Astrocyte (in vitro differentiated cells and primary cell): Measurements from ENCODE around the gene LY9. TPM values are rescaled to one million over a fixed set of nuclear protein-coding genes. Genes with fewer than 3 reads are reported as not detected.

ENCODE experiments used
- DNase-seq: peaks from one replicate; pipeline ENCODE4 v3.0.0-alpha.2; 2010; ENCODE audit warnings: low read depth
- FAIRE-seq: peaks from 2 replicates; lab custom pipeline; 2011; peaks lifted over from hg19 to GRCh38; lab: Jason Lieb, UNC
- H2AFZ ChIP-seq: 2 replicates; pipeline ENCODE4 v1.6.0; 2012; ENCODE audit warnings: low read depth, low read length, inconsistent platforms
- H3K27ac ChIP-seq: 2 replicates; pipeline ENCODE4 v1.5.1; 2011; ENCODE audit warnings: low read depth, low read length, inconsistent platforms
- H3K27me3 ChIP-seq: 2 replicates; pipeline ENCODE4 v1.6.0; 2011; ENCODE audit warnings: low read length, inconsistent platforms; ENCODE audit not compliant: insufficient read depth
- H3K36me3 ChIP-seq: 2 replicates; pipeline ENCODE4 v1.5.1; 2011; ENCODE audit warnings: low read length, inconsistent platforms; ENCODE audit not compliant: insufficient read depth
- H3K4me1 ChIP-seq: 2 replicates; pipeline ENCODE4 v1.5.1; 2011; ENCODE audit warnings: low read length, inconsistent platforms; ENCODE audit not compliant: insufficient read depth
- H3K4me2 ChIP-seq: 2 replicates; pipeline ENCODE4 v1.6.0; 2012; ENCODE audit warnings: low read length, inconsistent platforms
- H3K4me3 ChIP-seq: 2 replicates; pipeline ENCODE4 v1.5.1; 2011; ENCODE audit warnings: low read depth, mild to moderate bottlenecking, low read length, inconsistent platforms; ENCODE audit not compliant: insufficient read depth
- H3K79me2 ChIP-seq: 2 replicates; pipeline ENCODE4 v1.6.0; 2012; ENCODE audit warnings: mild to moderate bottlenecking, low read length, inconsistent platforms; ENCODE audit not compliant: insufficient read depth
- H3K9ac ChIP-seq: 2 replicates; pipeline ENCODE4 v1.6.0; 2012; ENCODE audit warnings: mild to moderate bottlenecking, low read length, inconsistent platforms
- H3K9me3 ChIP-seq: 2 replicates; pipeline ENCODE4 v1.5.1; 2012; ENCODE audit warnings: low read depth, mild to moderate bottlenecking, low read length, inconsistent platforms; ENCODE audit not compliant: insufficient read depth
- H4K20me1 ChIP-seq: 2 replicates; pipeline ENCODE4 v1.6.0; 2012; ENCODE audit warnings: low read length, inconsistent platforms; ENCODE audit not compliant: insufficient read depth
- H3K27ac Mint-ChIP-seq: one replicate; pipeline ENCODE4 v1.8.0; 2021; ENCODE audit warnings: mild to moderate bottlenecking, mixed read lengths; ENCODE audit not compliant: unreplicated experiment
- H3K27me3 Mint-ChIP-seq: one replicate; pipeline ENCODE4 v1.8.0; 2021; ENCODE audit warnings: low read depth, mixed read lengths; ENCODE audit not compliant: unreplicated experiment
- H3K36me3 Mint-ChIP-seq: one replicate; pipeline ENCODE4 v1.8.0; 2021; ENCODE audit warnings: low read depth, mixed read lengths; ENCODE audit not compliant: unreplicated experiment
- H3K4me1 Mint-ChIP-seq: one replicate; pipeline ENCODE4 v1.8.0; 2021; ENCODE audit warnings: low read depth, mixed read lengths; ENCODE audit not compliant: unreplicated experiment
- H3K4me3 Mint-ChIP-seq: one replicate; pipeline ENCODE4 v1.8.0; 2021; ENCODE audit warnings: mild to moderate bottlenecking, moderate library complexity, mixed read lengths; ENCODE audit not compliant: unreplicated experiment
- H3K9me3 Mint-ChIP-seq: one replicate; pipeline ENCODE4 v1.8.0; 2021; ENCODE audit warnings: mild to moderate bottlenecking, mixed read lengths; ENCODE audit not compliant: unreplicated experiment
- EZH2 ChIP-seq: IDR thresholded peaks from 2 replicates; pipeline ENCODE4 v1.6.1; 2012; ENCODE audit warnings: mild to moderate bottlenecking, low read length, inconsistent platforms; ENCODE audit not compliant: insufficient read depth
- total RNA-seq: library from RNA; stranded (reverse); gene quantifications from 2 replicates; pipeline ENCODE4 v1.2.1, GENCODE V29; 2021
- TF ChIP-seq, protein P1 (sequence below): IDR thresholded peaks from 2 replicates; pipeline ENCODE4 v1.5.1; 2011; ENCODE audit warnings: low read depth, mild to moderate bottlenecking, inconsistent platforms, low read length, moderate library complexity; ENCODE audit not compliant: insufficient read depth

The LY9 gene
- total RNA-seq, 1 donor from 2014 or later, result not detected

DNA sequence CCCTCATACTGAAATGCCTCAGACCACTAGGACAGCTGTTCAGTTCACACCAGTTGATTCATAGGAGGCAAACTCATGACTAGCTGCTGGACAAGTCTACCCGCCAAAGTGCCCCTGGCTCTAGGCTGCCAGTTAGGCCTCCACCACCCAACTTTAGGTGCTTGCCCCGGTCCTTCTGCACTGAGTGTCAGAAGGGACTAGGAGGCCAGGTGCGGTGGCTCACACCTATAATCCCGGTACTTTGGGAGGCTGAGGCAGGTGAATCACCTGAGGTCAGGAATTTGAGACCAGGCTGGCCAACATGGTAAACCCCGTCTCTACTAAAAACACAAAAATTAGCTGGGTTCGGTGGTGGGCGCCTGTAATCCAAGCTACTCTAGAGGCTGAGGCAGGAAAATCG is 18.9 kb downstream of the LY9 start:
- H3K4me1 Mint-ChIP-seq, result peaks cover 4% of the 10 kb centered on the region
- Histone ChIP-seq H3K9ac (no peak overlapping the region), H3K36me3 (no peaks in the 10 kb centered on the region), H3K79me2 (no peaks in the 10 kb centered on the region), H2AFZ (no peak overlapping the region), H3K27me3 (no peaks in the 10 kb centered on the region), H4K20me1 (no peaks in the 10 kb centered on the region), H3K4me3 (no peak overlapping the region), H3K4me1 (no peaks in the 10 kb centered on the region), H3K27ac (no peak overlapping the region), H3K4me2 (no peak overlapping the region), H3K9me3 (no peaks in the 10 kb centered on the region)
- peaks cover 15% of the 10 kb centered on the region for H3K27me3 Mint-ChIP-seq
- H3K4me3 Mint-ChIP-seq, result no peak overlapping the region
- TF ChIP-seq, protein P1, sequence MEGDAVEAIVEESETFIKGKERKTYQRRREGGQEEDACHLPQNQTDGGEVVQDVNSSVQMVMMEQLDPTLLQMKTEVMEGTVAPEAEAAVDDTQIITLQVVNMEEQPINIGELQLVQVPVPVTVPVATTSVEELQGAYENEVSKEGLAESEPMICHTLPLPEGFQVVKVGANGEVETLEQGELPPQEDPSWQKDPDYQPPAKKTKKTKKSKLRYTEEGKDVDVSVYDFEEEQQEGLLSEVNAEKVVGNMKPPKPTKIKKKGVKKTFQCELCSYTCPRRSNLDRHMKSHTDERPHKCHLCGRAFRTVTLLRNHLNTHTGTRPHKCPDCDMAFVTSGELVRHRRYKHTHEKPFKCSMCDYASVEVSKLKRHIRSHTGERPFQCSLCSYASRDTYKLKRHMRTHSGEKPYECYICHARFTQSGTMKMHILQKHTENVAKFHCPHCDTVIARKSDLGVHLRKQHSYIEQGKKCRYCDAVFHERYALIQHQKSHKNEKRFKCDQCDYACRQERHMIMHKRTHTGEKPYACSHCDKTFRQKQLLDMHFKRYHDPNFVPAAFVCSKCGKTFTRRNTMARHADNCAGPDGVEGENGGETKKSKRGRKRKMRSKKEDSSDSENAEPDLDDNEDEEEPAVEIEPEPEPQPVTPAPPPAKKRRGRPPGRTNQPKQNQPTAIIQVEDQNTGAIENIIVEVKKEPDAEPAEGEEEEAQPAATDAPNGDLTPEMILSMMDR, result no peak
- no peak for TF ChIP-seq EZH2
- H3K27ac Mint-ChIP-seq, result no peak overlapping the region
- H3K9me3 Mint-ChIP-seq, result no peaks in the 10 kb centered on the region
- no peaks in the 10 kb centered on the region for H3K36me3 Mint-ChIP-seq
- DNase-seq (no peak), FAIRE-seq (no peak)

DNA sequence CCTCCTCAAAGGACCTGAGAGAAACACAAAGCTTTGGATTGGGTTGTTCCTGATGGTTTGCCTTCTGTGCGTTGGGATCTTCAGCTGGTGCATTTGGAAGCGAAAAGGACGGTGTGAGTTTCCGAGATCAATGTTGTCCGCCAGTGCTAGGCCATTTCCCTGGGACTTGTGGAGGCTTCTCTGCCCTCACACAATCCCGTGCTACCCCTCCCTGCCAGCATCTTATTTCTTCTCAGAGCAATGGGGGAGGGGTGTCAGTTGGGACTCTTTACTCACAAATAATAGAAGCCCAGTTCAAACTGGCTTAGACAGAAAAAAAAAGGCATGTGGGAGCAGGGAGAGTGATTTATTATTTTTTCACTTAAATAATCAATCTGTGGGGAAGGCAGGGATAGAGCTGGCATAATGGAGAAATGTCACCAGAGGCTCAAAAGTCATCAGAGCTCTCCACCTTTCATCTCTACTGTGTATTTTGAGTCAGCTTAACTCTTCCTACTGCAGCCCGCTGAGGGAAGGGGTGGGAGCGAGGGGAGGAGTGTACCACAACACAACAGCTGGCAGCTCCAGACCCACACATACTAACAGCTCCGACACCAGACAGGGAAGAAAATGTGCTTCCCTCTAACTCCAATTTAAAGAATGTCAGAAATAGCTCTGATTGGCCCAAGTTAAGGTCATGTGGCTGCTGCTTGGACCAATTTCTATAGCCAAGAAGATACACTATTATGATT is 22.4 kb downstream of the LY9 start:
- no peaks in the 10 kb centered on the region for H3K36me3 ChIP-seq
- no peaks in the 10 kb centered on the region for H4K20me1 ChIP-seq
- H3K4me3 ChIP-seq, result no peak overlapping the region
- H3K4me3 Mint-ChIP-seq, result no peak overlapping the region
- DNase-seq (no peak), FAIRE-seq (no peak)
- no peak overlapping the region for H3K4me2 ChIP-seq
- H3K27me3 Mint-ChIP-seq, result peaks cover 22% of the 10 kb centered on the region
- H3K9me3 Mint-ChIP-seq, result peaks cover 2% of the 10 kb centered on the region
- no peaks in the 10 kb centered on the region for H3K79me2 ChIP-seq
- no peaks in the 10 kb centered on the region for H3K27me3 ChIP-seq
- H3K36me3 Mint-ChIP-seq, result peaks cover 2% of the 10 kb centered on the region
- H2AFZ ChIP-seq, result no peak overlapping the region
- H3K27ac ChIP-seq, result no peak overlapping the region
- H3K9me3 ChIP-seq, result no peaks in the 10 kb centered on the region
- H3K27ac Mint-ChIP-seq, result no peak overlapping the region
- H3K4me1 Mint-ChIP-seq, result no peaks in the 10 kb centered on the region
- no peak overlapping the region for H3K9ac ChIP-seq
- TF ChIP-seq EZH2, result no peak
- TF ChIP-seq, protein P1, result no peak
- no peaks in the 10 kb centered on the region for H3K4me1 ChIP-seq

DNA sequence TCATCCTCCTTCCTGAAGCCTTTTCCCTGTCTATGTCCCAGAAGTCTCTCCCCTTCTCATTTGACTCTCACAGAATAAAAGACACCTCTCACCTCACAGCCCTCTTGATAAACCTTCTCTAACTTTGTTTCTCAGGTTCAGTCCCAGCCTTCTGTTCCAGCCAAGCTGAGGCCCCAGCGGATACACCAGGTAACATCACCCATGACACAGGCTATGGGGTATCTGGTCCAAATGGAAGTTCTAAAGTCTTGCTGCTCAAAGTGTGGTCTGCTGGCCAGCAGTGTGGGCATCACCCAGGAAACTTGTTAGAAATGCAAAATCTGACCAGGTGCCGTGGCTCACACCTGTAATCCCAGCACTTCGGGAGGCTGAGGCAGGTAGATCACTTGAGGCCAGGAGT is 23.2 kb downstream of the LY9 start:
- TF ChIP-seq, protein P1, result no peak
- H3K4me3 Mint-ChIP-seq, result no peak overlapping the region
- peaks cover 2% of the 10 kb centered on the region for H3K36me3 Mint-ChIP-seq
- peaks cover 20% of the 10 kb centered on the region for H3K27me3 Mint-ChIP-seq
- no peak overlapping the region for H3K27ac ChIP-seq
- no peak overlapping the region for H3K27ac Mint-ChIP-seq
- no peaks in the 10 kb centered on the region for H3K27me3 ChIP-seq
- no peaks in the 10 kb centered on the region for H4K20me1 ChIP-seq
- H3K36me3 ChIP-seq, result no peaks in the 10 kb centered on the region
- no peaks in the 10 kb centered on the region for H3K4me1 ChIP-seq
- DNase-seq (no peak), FAIRE-seq (no peak)
- no peaks in the 10 kb centered on the region for H3K4me1 Mint-ChIP-seq
- no peak overlapping the region for H3K4me2 ChIP-seq
- H3K79me2 ChIP-seq, result no peaks in the 10 kb centered on the region
- H3K9me3 ChIP-seq, result no peaks in the 10 kb centered on the region
- no peak overlapping the region for H3K9ac ChIP-seq
- H3K9me3 Mint-ChIP-seq, result peaks cover 2% of the 10 kb centered on the region
- no peak overlapping the region for H3K4me3 ChIP-seq
- H2AFZ ChIP-seq, result no peak overlapping the region
